Panc1 (cell line): ENCODE measurements around the gene SNRPD2. TPM values are rescaled to one million over a fixed set of nuclear protein-coding genes. Genes with fewer than 3 reads are reported as not detected.

Experiments
- ATAC-seq: fragments of 200-7000 bp; cut with Tn5 transposase; 2 replicates; pipeline ENCODE4 v1.9.1; 2020; ENCODE audit warnings: mild to moderate bottlenecking, moderate library complexity
- BruUV-seq: library from RNA; stranded (reverse); fragments of 400-500 nt; replicated peaks from 2 replicates; lab custom pipeline; 2021; lab: Mats Ljungman, UMichigan
- CTCF ChIA-PET: fragments of 300-600 bp; sonication (Branson Sonifier 250); formaldehyde crosslinking; loops from one replicate; lab custom pipeline; 2022; ENCODE audit warnings: antibody characterized with exemption; lab: Charles Lee
- POLR2A ChIA-PET: fragments of 300-600 bp; sonication (Branson Sonifier 250); formaldehyde crosslinking; loops from one replicate; lab custom pipeline; 2022; ENCODE audit warnings: antibody characterized with exemption; lab: Charles Lee
- DNase-seq: peaks from one replicate; pipeline ENCODE4 v3.0.0-alpha.2; 2010; ENCODE audit warnings: low read depth, low spot score
- H3K27ac ChIP-seq: 2 replicates; pipeline ENCODE4 v1.5.1; 2011; ENCODE audit warnings: mild to moderate bottlenecking, low read length, inconsistent platforms
- H3K27me3 ChIP-seq: fragments of 200-500 bp; sonication (Bioruptor generic); 2 replicates; pipeline ENCODE4 v1.6.0; 2014; ENCODE audit warnings: low read length, inconsistent platforms; ENCODE audit not compliant: control insufficient read depth, insufficient read depth
- H3K36me3 ChIP-seq: fragments of 200-500 bp; sonication (Bioruptor generic); 2 replicates; pipeline ENCODE4 v1.5.1; 2014; ENCODE audit warnings: inconsistent platforms, mild to moderate bottlenecking, low read length, moderate library complexity; ENCODE audit not compliant: control insufficient read depth, insufficient read depth
- H3K4me1 ChIP-seq: 2 replicates; pipeline ENCODE4 v1.5.1; 2011; ENCODE audit warnings: inconsistent platforms, mild to moderate bottlenecking, low read length, moderate library complexity; ENCODE audit not compliant: control insufficient read depth, insufficient read depth
- H3K4me3 ChIP-seq, 2 experiments: 2 replicates each; pipeline ENCODE4 v1.5.1; 2011 to 2012; ENCODE audit warnings: low read depth in 2 of 2, low read length in 2 of 2, mild to moderate bottlenecking in 2 of 2, inconsistent platforms in 1 of 2, moderate library complexity in 1 of 2
- H3K9me3 ChIP-seq: fragments of 200-500 bp; sonication (Bioruptor generic); 2 replicates; pipeline ENCODE4 v1.5.1; 2014; ENCODE audit warnings: low read depth, mild to moderate bottlenecking, inconsistent platforms, low read length, moderate library complexity; ENCODE audit not compliant: control insufficient read depth, insufficient read depth
- POLR2AphosphoS5 ChIP-seq: IDR thresholded peaks from 2 replicates; pipeline ENCODE4 v1.6.1; 2012; ENCODE audit warnings: mild to moderate bottlenecking, low read depth, low read length, moderate library complexity
- SIN3A ChIP-seq: IDR thresholded peaks from 2 replicates; pipeline ENCODE4 v1.6.1; 2012; ENCODE audit warnings: low read depth, mild to moderate bottlenecking, low read length, moderate library complexity, borderline replicate concordance; ENCODE audit not compliant: insufficient read depth
- TCF7L2 ChIP-seq: IDR thresholded peaks from 2 replicates; pipeline ENCODE4 v1.6.1; 2011; ENCODE audit warnings: mild to moderate bottlenecking, low read depth, low read length, inconsistent platforms
- in situ Hi-C: cut with HindIII; loops from 2 replicates; pipeline ENCODE4 v1.10.0; 2016; ENCODE audit warnings: low sequenced_read_pairs, low pct_unique_long_range_greater_than_20kb
- intact Hi-C: fragments of 100-400 bp; cut with micrococcal nuclease; formaldehyde crosslinking; loops from one replicate; pipeline ENCODE4 v1.10.0; 2022; ENCODE audit not compliant: unreplicated experiment
- total RNA-seq: library from RNA; stranded (reverse); gene quantifications from one replicate; pipeline ENCODE4 v1.2.1, GENCODE V29; 2021; ENCODE audit not compliant: unreplicated experiment
- TF ChIP-seq, protein P1 (sequence below), 2 experiments: IDR thresholded peaks; 2 replicates each; pipeline ENCODE4 v1.6.1; 2011 to 2012; ENCODE audit warnings: low read depth in 2 of 2, control low read depth in 1 of 2, low read length in 1 of 2, mild to moderate bottlenecking in 1 of 2, moderate library complexity in 1 of 2; ENCODE audit not compliant: insufficient read depth in 1 of 2
- TF ChIP-seq, protein P2 (sequence below): fragments of 450-650 bp; IDR thresholded peaks from 2 replicates; pipeline ENCODE4 v1.5.1; 2017; ENCODE audit warnings: mild to moderate bottlenecking

Gene SNRPD2
- total RNA-seq, 1 experiment from 2014 or later, result 496 TPM

DNA sequence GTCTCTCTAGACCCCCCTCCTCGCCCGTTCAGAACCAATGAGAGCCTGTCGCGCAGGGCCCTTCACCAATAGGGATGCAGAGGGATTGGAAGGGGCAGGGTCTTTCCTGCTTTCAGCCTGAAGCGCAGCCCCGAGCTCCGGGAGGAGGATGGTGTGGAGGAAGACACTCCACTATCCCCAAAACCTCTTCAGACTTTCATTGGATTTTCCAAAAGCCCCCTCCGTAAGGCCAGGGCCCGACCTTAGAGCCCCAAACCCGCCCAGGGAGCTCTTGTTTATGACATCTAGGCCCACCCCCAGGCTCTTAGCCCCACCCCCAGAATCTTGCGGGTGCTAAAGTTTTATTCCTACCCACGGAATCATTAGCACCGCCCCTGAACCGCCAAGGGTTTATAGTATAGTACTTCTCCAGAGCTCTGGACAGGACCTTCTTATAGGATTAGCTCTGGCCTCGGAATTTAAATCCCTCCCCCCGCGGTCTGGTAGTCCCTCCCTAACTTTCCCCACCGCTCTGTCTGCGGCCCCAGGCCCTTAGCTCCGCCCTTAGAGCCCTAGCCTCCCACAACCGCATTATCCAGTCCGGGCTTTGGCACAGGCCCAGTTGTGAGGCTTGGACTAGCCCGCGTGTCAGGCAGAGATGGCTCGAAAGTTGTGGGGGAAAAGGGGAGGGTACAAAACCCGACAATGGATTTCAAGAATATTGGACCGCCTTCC lies 46.0 kb downstream of the SNRPD2 start:
- BruUV-seq, result no TSS peak
- in situ Hi-C loops, result no loop called here
- no peaks in the 10 kb centered on the region for H3K9me3 ChIP-seq
- intact Hi-C loops, result no loop called here
- ChIA-PET POLR2A (interaction anchor here (0.5 to 1.7 kb wide), 4 partner anchors 32 to 150 kb away, joined by 3 to 18 read pairs (median 12); partner anchors contain the start of gene SNRPD2), CTCF (interaction anchor here (0.5 kb wide), 1 partner anchor 141 kb away, joined by 5 read pairs; no protein-coding TSS in a partner anchor)
- ATAC-seq (peak; percentile 78), DNase-seq (peak; percentile 59)
- peak overlapping the region; percentile 54; the same call in 1 of the 2 replicates for H3K27ac ChIP-seq
- no peaks in the 10 kb centered on the region for H3K27me3 ChIP-seq
- peak overlapping the region; percentile 50 to 67 for H3K4me3 ChIP-seq
- TF ChIP-seq TCF7L2, result no peak
- TF ChIP-seq, protein P1, sequence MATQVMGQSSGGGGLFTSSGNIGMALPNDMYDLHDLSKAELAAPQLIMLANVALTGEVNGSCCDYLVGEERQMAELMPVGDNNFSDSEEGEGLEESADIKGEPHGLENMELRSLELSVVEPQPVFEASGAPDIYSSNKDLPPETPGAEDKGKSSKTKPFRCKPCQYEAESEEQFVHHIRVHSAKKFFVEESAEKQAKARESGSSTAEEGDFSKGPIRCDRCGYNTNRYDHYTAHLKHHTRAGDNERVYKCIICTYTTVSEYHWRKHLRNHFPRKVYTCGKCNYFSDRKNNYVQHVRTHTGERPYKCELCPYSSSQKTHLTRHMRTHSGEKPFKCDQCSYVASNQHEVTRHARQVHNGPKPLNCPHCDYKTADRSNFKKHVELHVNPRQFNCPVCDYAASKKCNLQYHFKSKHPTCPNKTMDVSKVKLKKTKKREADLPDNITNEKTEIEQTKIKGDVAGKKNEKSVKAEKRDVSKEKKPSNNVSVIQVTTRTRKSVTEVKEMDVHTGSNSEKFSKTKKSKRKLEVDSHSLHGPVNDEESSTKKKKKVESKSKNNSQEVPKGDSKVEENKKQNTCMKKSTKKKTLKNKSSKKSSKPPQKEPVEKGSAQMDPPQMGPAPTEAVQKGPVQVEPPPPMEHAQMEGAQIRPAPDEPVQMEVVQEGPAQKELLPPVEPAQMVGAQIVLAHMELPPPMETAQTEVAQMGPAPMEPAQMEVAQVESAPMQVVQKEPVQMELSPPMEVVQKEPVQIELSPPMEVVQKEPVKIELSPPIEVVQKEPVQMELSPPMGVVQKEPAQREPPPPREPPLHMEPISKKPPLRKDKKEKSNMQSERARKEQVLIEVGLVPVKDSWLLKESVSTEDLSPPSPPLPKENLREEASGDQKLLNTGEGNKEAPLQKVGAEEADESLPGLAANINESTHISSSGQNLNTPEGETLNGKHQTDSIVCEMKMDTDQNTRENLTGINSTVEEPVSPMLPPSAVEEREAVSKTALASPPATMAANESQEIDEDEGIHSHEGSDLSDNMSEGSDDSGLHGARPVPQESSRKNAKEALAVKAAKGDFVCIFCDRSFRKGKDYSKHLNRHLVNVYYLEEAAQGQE (IDR thresholded peaks at IDR 0.05; ENCODE audit: insufficient read depth in 1 of 2, low read depth in 2 of 2, low read length in 1 of 2), result 0 out of 4 replicates have a peak, but pooled peaks of 1 of the 2 experiments have one; percentile 20
- H3K36me3 ChIP-seq, result no peaks in the 10 kb centered on the region
- H3K4me1 ChIP-seq, result peaks cover 5% of the 10 kb centered on the region; the same call in 1 of the 2 replicates

DNA sequence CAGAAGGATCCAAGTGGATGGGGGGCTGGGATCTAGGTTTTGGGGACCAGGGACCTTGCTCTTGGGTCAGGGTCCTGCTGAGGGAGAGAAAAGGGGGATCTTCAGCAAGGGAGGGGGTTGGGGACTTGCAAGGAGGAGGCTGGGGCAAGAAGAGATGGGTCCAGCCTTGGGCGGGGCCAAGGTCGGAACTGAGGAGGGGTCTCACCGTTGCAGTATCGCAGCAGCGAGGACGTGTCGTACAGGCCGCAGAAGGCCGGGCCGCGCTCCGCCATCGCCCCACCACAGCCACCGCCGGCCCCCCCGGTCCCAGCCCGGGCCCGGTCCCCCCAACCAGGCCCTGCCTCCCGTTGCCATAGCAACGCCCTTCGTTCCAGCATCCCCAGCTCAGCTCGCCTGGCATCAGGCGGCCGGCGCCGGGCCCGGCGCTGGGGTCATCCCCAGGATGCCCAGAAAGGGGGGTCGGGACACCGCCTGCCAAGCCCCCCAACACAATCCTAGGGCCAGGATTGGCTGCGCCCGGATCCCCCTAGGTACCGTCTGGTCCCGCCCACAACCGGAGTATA lies 46.6 kb downstream of the SNRPD2 start:
- no TSS peak for BruUV-seq
- H3K36me3 ChIP-seq, result no peaks in the 10 kb centered on the region
- POLR2A ChIA-PET, result interaction anchor here (0.9 to 1.7 kb wide), 2 partner anchors 32 to 46 kb away, joined by 3 to 18 read pairs; partner anchors contain the start of gene SNRPD2
- DNase-seq (no peak), ATAC-seq (no peak)
- H3K9me3 ChIP-seq, result no peaks in the 10 kb centered on the region
- intact Hi-C loops (no loop called here), in situ Hi-C loops (no loop called here)
- no peaks in the 10 kb centered on the region for H3K27me3 ChIP-seq
- H3K4me1 ChIP-seq, result peaks cover 6% of the 10 kb centered on the region; the same call in 1 of the 2 replicates
- peak overlapping the region; percentile 50 to 67 for H3K4me3 ChIP-seq
- TF ChIP-seq, protein P2, sequence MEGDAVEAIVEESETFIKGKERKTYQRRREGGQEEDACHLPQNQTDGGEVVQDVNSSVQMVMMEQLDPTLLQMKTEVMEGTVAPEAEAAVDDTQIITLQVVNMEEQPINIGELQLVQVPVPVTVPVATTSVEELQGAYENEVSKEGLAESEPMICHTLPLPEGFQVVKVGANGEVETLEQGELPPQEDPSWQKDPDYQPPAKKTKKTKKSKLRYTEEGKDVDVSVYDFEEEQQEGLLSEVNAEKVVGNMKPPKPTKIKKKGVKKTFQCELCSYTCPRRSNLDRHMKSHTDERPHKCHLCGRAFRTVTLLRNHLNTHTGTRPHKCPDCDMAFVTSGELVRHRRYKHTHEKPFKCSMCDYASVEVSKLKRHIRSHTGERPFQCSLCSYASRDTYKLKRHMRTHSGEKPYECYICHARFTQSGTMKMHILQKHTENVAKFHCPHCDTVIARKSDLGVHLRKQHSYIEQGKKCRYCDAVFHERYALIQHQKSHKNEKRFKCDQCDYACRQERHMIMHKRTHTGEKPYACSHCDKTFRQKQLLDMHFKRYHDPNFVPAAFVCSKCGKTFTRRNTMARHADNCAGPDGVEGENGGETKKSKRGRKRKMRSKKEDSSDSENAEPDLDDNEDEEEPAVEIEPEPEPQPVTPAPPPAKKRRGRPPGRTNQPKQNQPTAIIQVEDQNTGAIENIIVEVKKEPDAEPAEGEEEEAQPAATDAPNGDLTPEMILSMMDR, result no peak
- TF ChIP-seq TCF7L2, result no peak
- TF ChIP-seq POLR2AphosphoS5, result no peak
- TF ChIP-seq, protein P1 (IDR thresholded peaks at IDR 0.05; ENCODE audit: insufficient read depth in 1 of 2, low read depth in 2 of 2, low read length in 1 of 2), result no peak
- no peak for TF ChIP-seq SIN3A
- CTCF ChIA-PET, result no interaction called here
- no peak overlapping the region for H3K27ac ChIP-seq
